ENCODE results near the gene PRKAR1A. TPM values are rescaled to one million over a fixed set of nuclear protein-coding genes. Genes with fewer than 3 reads are reported as not detected.

Gene PRKAR1A
- total RNA-seq, 1 donor from 2014 or later: 411 TPM

GRCh38 chr17:68539548-68540467 lies 27.6 kb downstream of the PRKAR1A start:
- DNase-seq (ENCODE audit: low spot score in 2 of 2): no peak

GRCh38 chr17:68540981-68541380 lies 28.8 kb downstream of the PRKAR1A start:
- FAIRE-seq: no peak
- DNase-seq (ENCODE audit: low spot score in 2 of 2): no peak

More at GRCh38 chr17:68539548-68540467, 27.6 kb downstream of the PRKAR1A start:
- no peak for FAIRE-seq

GRCh38 chr17:68541816-68542215 lies 29.6 kb downstream of the PRKAR1A start:
- FAIRE-seq: no peak
- DNase-seq (ENCODE audit: low spot score in 2 of 2): no peak

- no peak for FAIRE-seq
- no peak for DNase-seq (ENCODE audit: low spot score in 2 of 2)
These were observed 30.7 kb downstream of the PRKAR1A start for GRCh38 chr17:68542698-68543463.

GRCh38 chr17:68544111-68544915 lies 32.1 kb downstream of the PRKAR1A start:
- FAIRE-seq (no peak), DNase-seq (ENCODE audit: low spot score in 2 of 2) (no peak)

- DNase-seq (ENCODE audit: low spot score in 2 of 2): no peak
- FAIRE-seq: no peak
These were observed 44.3 kb downstream of the PRKAR1A start for GRCh38 chr17:68556551-68556950.

- DNase-seq (ENCODE audit: low spot score in 2 of 2) (no peak), FAIRE-seq (no peak)
These were observed 47.1 kb downstream of the PRKAR1A start for GRCh38 chr17:68559316-68559715.

- FAIRE-seq (no peak), DNase-seq (ENCODE audit: low spot score in 2 of 2) (no peak)
These were observed 48.9 kb downstream of the PRKAR1A start for GRCh38 chr17:68560966-68561720.

GRCh38 chr17:68562736-68563135 lies 50.5 kb downstream of the PRKAR1A start:
- FAIRE-seq (no peak), DNase-seq (ENCODE audit: low spot score in 2 of 2) (no peak)

GRCh38 chr17:68564415-68565111 lies 52.3 kb downstream of the PRKAR1A start:
- no peak for FAIRE-seq
- no peak for DNase-seq (ENCODE audit: low spot score in 2 of 2)

- DNase-seq (ENCODE audit: low spot score in 2 of 2): no peak
- FAIRE-seq: no peak
These were observed 53.6 kb downstream of the PRKAR1A start for GRCh38 chr17:68565661-68566441.

GRCh38 chr17:68566442-68566738 lies 54.2 kb downstream of the PRKAR1A start:
- no peak for DNase-seq (ENCODE audit: low spot score in 2 of 2)

GRCh38 chr17:68567035-68567434 lies 54.8 kb downstream of the PRKAR1A start:
- FAIRE-seq: no peak
- no peak for DNase-seq (ENCODE audit: low spot score in 2 of 2)

More at GRCh38 chr17:68566442-68566738, 54.2 kb downstream of the PRKAR1A start:
- FAIRE-seq: no peak

- FAIRE-seq (no peak), DNase-seq (ENCODE audit: low spot score in 2 of 2) (no peak)
These were observed 55.4 kb downstream of the PRKAR1A start for GRCh38 chr17:68567581-68567980.

- FAIRE-seq: no peak
These were observed 56.4 kb downstream of the PRKAR1A start for GRCh38 chr17:68568581-68568980.

GRCh38 chr17:68569346-68569745 lies 57.1 kb downstream of the PRKAR1A start:
- DNase-seq (ENCODE audit: low spot score in 2 of 2) (no peak), FAIRE-seq (no peak)

More at GRCh38 chr17:68568581-68568980, 56.4 kb downstream of the PRKAR1A start:
- no peak for DNase-seq (ENCODE audit: low spot score in 2 of 2)

- no peak for DNase-seq (ENCODE audit: low spot score in 2 of 2)
- no peak for FAIRE-seq
These were observed 58.3 kb downstream of the PRKAR1A start for GRCh38 chr17:68570526-68570925.

- no peak for DNase-seq (ENCODE audit: low spot score in 2 of 2)
- FAIRE-seq: no peak
These were observed 60.1 kb downstream of the PRKAR1A start for GRCh38 chr17:68572138-68572842.

Measured in frontal cortex (tissue), 4 donors.